HG03095 (cell line): Measurements from ENCODE around the gene RPS19.
A peak's percentile ranks its signal among the peaks of the same experiment; 100 is the strongest.
"Not testable (repeated sequence)": the region's sequence is repeated elsewhere in the genome, so short reads cannot be mapped to it uniquely, and the experiment has no call there.

Source experiments
- ATAC-seq: cut with Tn5 transposase; IDR thresholded peaks from one replicate; pipeline ENCODE4 v1.9.1; 2021; ENCODE audit warnings: moderate library complexity; ENCODE audit not compliant: unreplicated experiment

The RPS19 gene

DNA sequence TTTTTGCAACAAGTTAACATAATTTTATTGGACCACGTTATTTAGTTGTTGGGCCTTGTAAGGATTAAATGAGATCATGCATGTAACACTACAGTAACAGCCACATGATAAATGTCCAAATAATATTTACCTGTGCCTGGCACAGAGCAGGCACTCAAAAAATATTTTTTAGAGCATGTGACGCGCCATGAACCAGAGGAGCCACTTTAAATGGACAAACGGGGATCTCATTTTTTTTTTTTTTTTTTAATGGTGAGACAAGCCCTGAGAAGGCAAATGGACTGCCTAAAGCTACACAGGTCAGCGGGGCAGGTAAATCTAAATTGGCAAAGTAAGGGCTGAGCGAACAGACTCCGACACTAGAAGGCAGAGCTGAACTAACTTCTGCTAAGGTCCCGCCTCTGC lies 840 bp upstream of the RPS19 start:
- ATAC-seq: no peak

- ATAC-seq: no peak
Measured at GRCh38 chr19:41860419-41861115, 512 bp downstream of the RPS19 start.

DNA sequence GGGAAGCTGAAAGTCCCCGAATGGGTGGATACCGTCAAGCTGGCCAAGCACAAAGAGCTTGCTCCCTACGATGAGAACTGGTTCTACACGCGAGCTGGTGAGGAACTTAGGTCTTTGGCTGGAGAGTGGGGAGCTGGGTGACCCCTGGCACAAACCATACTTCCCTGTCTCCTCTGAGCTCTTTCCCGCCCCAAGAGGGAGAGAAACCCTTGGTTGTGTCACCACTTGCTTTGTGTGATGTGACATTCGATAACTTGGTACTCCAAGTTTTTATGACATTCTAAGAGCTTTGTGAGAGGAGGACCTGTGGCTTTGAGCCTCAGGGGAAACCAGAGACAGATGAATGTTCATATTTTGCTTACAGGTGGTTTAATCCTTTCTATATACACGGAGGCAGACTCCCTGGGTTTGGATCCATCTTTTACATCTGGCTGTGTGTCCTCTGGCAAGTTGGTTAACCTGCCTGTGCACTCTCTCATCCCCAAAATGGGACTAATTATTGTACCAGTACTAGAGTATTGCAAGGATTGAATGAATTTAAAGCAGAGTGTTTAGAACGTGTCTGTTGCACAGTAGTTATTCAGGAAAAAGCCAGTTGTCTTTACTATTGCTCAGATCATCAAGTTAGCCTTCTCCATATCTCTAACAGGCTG lies 1.2 kb downstream of the RPS19 start:
- ATAC-seq: no peak

GRCh38 chr19:41861846-41862245 lies 1.8 kb downstream of the RPS19 start:
- ATAC-seq: no peak

- no peak for ATAC-seq
Measured at GRCh38 chr19:41862445-41862986, 2.5 kb downstream of the RPS19 start.

- no peak for ATAC-seq
Measured at GRCh38 chr19:41863209-41863931, 3.3 kb downstream of the RPS19 start.

DNA sequence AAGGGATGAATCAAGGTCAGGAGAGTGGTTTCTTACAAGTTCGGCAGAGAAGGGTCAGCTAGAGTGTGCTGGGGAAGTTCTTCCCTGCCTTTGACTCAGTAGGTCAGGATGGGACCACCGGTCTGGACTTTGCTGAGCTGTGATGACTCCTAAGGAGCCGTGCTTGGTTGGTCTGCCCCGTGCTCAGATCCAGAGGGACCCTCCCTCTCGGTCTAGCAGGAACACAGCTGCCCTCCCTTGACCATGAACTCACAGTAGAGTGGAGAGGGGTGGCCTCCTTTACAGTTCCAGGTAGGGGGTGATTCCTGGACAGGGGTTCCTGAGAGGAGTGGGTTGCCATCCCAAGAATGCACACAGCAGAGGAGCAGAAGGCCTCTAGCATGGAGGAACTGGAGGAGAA lies 4.3 kb downstream of the RPS19 start:
- no peak for ATAC-seq

DNA sequence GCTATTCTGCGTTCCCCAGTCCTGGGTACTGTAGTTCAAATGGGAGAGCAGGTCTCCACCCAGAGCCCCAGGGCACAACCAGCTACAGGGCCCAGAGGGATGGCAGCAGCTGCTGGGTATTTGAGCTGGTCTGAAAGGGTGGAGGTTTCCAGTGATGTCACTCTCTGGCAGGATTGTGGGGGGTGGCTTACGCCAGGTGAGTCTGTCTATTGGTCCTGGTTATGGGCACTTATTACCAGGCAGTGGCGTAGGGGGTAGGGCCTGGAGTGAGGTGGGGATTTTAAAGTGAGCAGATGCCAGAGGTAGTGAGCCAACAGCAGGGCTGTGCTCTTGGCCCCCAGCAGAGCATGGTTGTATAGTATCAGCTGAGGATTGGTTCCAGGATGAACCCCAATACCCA lies 6.2 kb downstream of the RPS19 start:
- no peak for ATAC-seq

DNA sequence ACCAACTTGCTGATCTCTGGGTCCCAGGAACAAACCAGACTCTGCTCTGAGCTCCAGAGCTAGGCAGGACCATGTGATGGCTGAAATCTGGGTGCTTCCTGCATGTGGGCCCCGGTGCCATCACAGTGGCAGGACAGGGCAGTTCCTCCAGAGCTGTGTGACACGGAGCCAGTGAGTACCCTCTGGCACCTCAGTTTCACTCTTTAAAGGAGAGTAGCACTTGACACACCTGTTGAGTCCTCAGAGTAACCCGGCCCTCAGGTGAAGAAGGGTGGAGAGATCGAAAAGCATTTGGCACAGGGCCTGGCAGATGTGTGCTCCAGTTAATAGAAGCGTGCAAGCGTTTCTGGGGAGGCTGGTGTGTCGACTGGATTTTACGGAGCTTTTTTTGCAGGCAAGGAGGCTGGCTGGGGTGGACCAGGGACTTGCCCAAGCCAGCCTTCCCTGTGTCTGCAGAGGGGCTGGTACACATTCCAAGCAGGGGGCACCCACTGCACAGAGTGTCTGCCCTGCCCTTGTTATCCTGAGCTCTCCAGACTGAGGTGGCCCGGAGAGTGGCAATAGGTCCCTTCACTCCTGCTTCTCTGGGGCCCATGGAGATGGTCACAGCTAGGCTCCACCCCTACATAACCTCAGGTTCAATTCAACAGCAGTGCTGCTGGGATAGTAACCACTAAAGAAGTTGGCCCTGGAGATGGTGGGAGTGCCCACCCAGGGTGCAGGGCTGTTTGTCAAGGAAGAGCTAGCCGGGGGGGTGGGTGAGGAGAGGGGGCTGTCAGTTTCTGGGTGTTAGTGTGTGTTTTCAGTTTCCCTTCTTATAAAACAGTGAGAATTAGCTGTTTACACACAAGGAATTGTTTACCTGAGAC lies 8.3 kb downstream of the RPS19 start:
- ATAC-seq: no peak

DNA sequence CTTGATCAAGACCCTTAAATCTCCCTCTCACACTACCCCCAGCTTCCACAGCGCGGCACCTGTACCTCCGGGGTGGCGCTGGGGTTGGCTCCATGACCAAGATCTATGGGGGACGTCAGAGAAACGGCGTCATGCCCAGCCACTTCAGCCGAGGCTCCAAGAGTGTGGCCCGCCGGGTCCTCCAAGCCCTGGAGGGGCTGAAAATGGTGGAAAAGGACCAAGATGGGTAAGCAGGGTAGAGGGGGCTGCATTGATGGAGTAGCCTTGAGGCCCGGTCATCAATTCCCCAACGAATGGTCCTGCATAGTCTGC lies 8.9 kb downstream of the RPS19 start:
- ATAC-seq: no peak

DNA sequence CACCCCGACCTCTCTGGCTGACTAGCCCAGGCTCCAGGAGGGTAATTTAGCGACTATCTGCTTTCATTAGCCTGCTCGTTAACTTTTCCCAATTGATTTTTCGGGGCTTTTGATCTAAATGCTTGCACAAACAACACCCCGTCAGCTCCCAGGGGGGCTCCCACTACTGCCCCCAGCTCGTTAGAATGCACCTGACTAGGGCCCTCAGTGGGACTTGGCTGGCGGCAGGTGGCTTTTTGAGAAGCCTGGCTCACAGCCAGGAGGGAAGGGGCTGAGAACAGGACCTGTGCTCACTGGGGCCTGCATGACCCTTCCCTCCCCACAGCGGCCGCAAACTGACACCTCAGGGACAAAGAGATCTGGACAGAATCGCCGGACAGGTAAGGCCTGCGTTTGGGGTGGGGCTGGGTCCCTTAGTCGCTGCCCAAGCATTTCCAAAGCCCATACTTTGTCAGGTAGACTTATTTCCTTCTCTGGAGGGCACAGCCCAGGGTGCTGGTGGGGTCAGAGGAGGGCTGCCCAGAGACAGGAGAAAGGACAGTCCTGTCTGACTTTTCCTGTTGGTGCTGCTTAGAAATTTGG lies 9.4 kb downstream of the RPS19 start:
- ATAC-seq: no peak

DNA sequence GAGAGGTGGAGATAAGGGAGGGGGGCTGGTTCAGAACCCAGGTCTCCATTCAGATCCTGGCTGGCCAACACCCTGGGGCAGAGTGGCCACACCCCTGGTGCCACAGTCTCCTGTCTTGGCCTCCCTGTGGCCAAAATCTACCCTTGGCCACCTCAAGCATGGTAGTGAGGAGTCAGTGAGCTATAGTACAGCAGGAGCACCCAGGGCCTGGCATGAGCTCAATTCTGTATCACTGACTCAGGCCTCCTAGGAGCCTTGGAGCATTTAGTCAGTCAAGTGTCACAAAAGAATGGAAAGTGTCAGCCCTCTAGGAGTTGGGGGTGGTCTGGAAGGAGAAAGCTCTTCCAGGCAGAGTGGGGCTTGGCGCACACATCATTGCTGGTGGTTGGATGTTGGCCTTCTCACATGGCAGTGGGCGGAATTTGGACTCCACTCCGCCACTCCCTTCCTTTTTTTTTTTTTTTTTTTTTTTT lies 10.4 kb downstream of the RPS19 start:
- ATAC-seq: no peak

GRCh38 chr19:41871573-41872383 lies 11.7 kb downstream of the RPS19 start:
- peak; percentile 40 for ATAC-seq

DNA sequence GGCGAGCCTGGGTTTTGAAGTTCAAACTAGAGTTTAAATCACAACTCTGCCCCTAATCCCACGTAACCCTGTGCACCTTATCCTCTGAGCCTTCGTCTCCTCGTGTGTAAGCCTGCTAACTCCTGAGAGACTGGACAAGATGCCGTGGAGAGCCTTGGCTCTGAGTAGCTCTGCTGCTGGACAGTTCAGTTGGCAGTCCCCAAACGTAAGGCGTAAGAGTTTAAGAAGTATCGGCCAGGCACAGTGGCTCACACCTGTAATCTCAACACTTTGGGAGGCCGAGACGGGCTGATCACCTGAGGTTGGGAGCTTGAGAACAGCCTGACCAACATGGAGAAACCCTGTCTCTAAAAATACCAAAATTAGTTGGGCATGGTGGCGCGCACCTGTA lies 12.3 kb downstream of the RPS19 start:
- ATAC-seq: no peak

GRCh38 chr19:41872775-41873647 lies 13.0 kb downstream of the RPS19 start:
- no peak for ATAC-seq

DNA sequence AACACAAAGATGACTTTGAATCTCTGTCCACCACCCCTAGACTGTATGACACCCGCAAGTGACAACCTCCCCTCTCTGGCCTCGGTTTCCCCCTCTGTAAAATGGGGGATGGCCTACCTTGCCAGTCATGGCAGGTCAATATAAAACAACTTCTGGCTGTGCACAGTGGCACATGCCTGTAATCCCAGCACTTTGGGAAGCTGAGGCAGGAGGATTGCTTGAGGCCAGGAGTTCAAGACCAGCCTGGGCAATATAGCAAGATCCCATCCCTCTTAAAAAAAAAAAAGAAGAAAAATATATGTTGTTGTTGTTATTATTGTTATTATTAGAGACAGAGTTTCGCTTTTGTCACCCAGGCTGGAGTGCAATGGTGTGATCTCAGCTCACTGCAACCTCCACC lies 15.9 kb downstream of the RPS19 start:
- ATAC-seq: not testable (repeated sequence)

- peak; percentile 54 for ATAC-seq
Measured at GRCh38 chr19:41876847-41877832, 17.1 kb downstream of the RPS19 start, which contains the start of gene CD79A. Gene CD79A (plus strand): TSS chr19:41877279. CDS start chr19:41877305, 26 bp downstream.
